ENCODE measurements around the gene IGF1R. TPM values are rescaled to one million over a fixed set of nuclear protein-coding genes. Genes with fewer than 3 reads are reported as not detected.
A peak's percentile ranks its signal among the peaks of the same experiment; 100 is the strongest.

The IGF1R gene
- total and polyA plus RNA-seq, 2 donors (not counting 3 experiments of a cell fraction or from before 2014, with no cell fraction given): 16.1 to 59.1 TPM

- CTCF ChIA-PET: interaction anchor here (0.6 to 2.4 kb wide), 8 partner anchors 15 to 349 kb away, joined by 3 to 9 read pairs (median 3); no protein-coding TSS in a partner anchor
- POLR2A ChIA-PET: interaction anchor here (0.7 kb wide), 1 partner anchor 51 kb away, joined by 3 read pairs; no protein-coding TSS in a partner anchor
- intact Hi-C loops (cut with micrococcal nuclease): no loop called here
Observed at GRCh38 chr15:98728082-98728810, 79.9 kb downstream of the IGF1R start.

More at GRCh38 chr15:98728082-98728810, 79.9 kb downstream of the IGF1R start:
- no peak for DNase-seq (ENCODE audit: low read depth, low spot score)
- dilution Hi-C loops (cut with MboI; ENCODE audit: extremely low pct_ligation_motif_present, low sequenced_read_pairs): no loop called here
- H2AFZ ChIP-seq (ENCODE audit: low read depth, low read length): no peak overlapping the region
- no peaks in the 10 kb centered on the region for H3K9me3 ChIP-seq (replicated peaks; ENCODE audit: control insufficient read depth, insufficient read depth, low read length)
- TF ChIP-seq POLR2A (IDR thresholded peaks at IDR 0.05; ENCODE audit: low read depth, low read length) (no peak), MYC (IDR thresholded peaks at IDR 0.05; ENCODE audit: low read depth, low read length) (no peak), JUN (IDR thresholded peaks at IDR 0.05; ENCODE audit: borderline replicate concordance, insufficient read depth, insufficient read length, low read depth) (no peak), FOS (IDR thresholded peaks at IDR 0.05; ENCODE audit: borderline replicate concordance, insufficient read depth, low read length) (no peak), GATA2 (IDR thresholded peaks at IDR 0.05; ENCODE audit: insufficient read depth, insufficient read length, low read depth, low read length) (no peak), CTCF (IDR thresholded peaks at IDR 0.05; ENCODE audit: extremely low read depth in 1 of 2, insufficient read depth in 1 of 2, low read depth in 1 of 2, low read length in 2 of 2) (no peak), MAX (IDR thresholded peaks at IDR 0.05; ENCODE audit: insufficient read depth, insufficient read length) (no peak), EZH2 (IDR thresholded peaks at IDR 0.05; ENCODE audit: borderline replicate concordance, low read depth, low read length, severe bottlenecking) (no peak), POLR2AphosphoS5 (IDR thresholded peaks at IDR 0.05; ENCODE audit: insufficient read depth, low read depth, low read length) (no peak)
- H3K4me1 ChIP-seq (ENCODE audit: control insufficient read depth, extremely low read depth, insufficient read depth, low read length): peaks cover 35% of the 10 kb centered on the region
- BruUV-seq (replicated peaks): TSS peak; percentile 36
- H3K79me2 ChIP-seq (ENCODE audit: control insufficient read depth, insufficient read depth, low read length): peaks cover 21% of the 10 kb centered on the region
- H3K27ac ChIP-seq (ENCODE audit: insufficient read depth, low read depth, low read length): peak overlapping the region; percentile 98
- H3K27me3 ChIP-seq (ENCODE audit: control insufficient read depth in 2 of 2, insufficient read depth in 2 of 2, low read length in 2 of 2): no peaks in the 10 kb centered on the region
- no peaks in the 10 kb centered on the region for H4K20me1 ChIP-seq (replicated peaks; ENCODE audit: control insufficient read depth, extremely low read depth, insufficient read depth, low read length)
- H3K9ac ChIP-seq (replicated peaks; ENCODE audit: extremely low read depth, insufficient read depth, low read length): peak overlapping the region; percentile 81
- no peak overlapping the region for H3K4me3 ChIP-seq (replicated peaks in 1 of 3; ENCODE audit: insufficient read depth in 1 of 3, low read depth in 1 of 3, low read length in 3 of 3)
- no peak for FAIRE-seq
- H3K4me2 ChIP-seq (ENCODE audit: insufficient read depth, low read length): peak overlapping the region; percentile 15
- H3K9me1 ChIP-seq (replicated peaks; ENCODE audit: control insufficient read depth, extremely low read depth, insufficient read depth, low read length): no peaks in the 10 kb centered on the region
- H3K36me3 ChIP-seq (ENCODE audit: control insufficient read depth in 2 of 2, extremely low read depth in 1 of 2, insufficient read depth in 2 of 2, low read length in 2 of 2): no peaks in the 10 kb centered on the region
